Measurements from ENCODE around the gene INSYN2B. TPM values are rescaled to one million over a fixed set of nuclear protein-coding genes. Genes with fewer than 3 reads are reported as not detected.

INSYN2B gene
- total RNA-seq, 1 donor from 2014 or later, result not detected

GRCh38 chr5:169978714-169979113 lies 1.6 kb downstream of the INSYN2B start:
- Mint-ChIP-seq H3K36me3 (ENCODE audit: unreplicated experiment) (no peaks in the 10 kb centered on the region), H3K4me1 (ENCODE audit: low read depth, unreplicated experiment) (peaks cover 13% of the 10 kb centered on the region), H3K27ac (ENCODE audit: unreplicated experiment) (no peak overlapping the region), H3K9me3 (ENCODE audit: unreplicated experiment) (peaks cover 2% of the 10 kb centered on the region), H3K4me3 (ENCODE audit: unreplicated experiment) (no peak overlapping the region), H3K27me3 (ENCODE audit: unreplicated experiment) (peaks cover 3% of the 10 kb centered on the region)
- no peak for TF ChIP-seq CTCF (IDR thresholded peaks at IDR 0.05; ENCODE audit: partially characterized antibody, unreplicated experiment)
- DNase-seq, result no peak

GRCh38 chr5:169974121-169974770 lies 6.0 kb downstream of the INSYN2B start:
- no peak overlapping the region for H3K27ac Mint-ChIP-seq (ENCODE audit: unreplicated experiment)
- H3K4me3 Mint-ChIP-seq (ENCODE audit: unreplicated experiment), result no peak overlapping the region
- H3K36me3 Mint-ChIP-seq (ENCODE audit: unreplicated experiment), result no peaks in the 10 kb centered on the region
- peaks cover 9% of the 10 kb centered on the region for H3K4me1 Mint-ChIP-seq (ENCODE audit: low read depth, unreplicated experiment)
- no peak for DNase-seq
- H3K9me3 Mint-ChIP-seq (ENCODE audit: unreplicated experiment), result peaks cover 2% of the 10 kb centered on the region
- TF ChIP-seq CTCF (IDR thresholded peaks at IDR 0.05; ENCODE audit: partially characterized antibody, unreplicated experiment), result no peak
- peaks cover 4% of the 10 kb centered on the region for H3K27me3 Mint-ChIP-seq (ENCODE audit: unreplicated experiment)

GRCh38 chr5:169973056-169973455 lies 7.2 kb downstream of the INSYN2B start:
- peaks cover 4% of the 10 kb centered on the region for H3K4me1 Mint-ChIP-seq (ENCODE audit: low read depth, unreplicated experiment)
- no peak overlapping the region for H3K27ac Mint-ChIP-seq (ENCODE audit: unreplicated experiment)
- peaks cover 2% of the 10 kb centered on the region for H3K9me3 Mint-ChIP-seq (ENCODE audit: unreplicated experiment)
- H3K4me3 Mint-ChIP-seq (ENCODE audit: unreplicated experiment), result no peak overlapping the region
- H3K36me3 Mint-ChIP-seq (ENCODE audit: unreplicated experiment), result no peaks in the 10 kb centered on the region
- no peak for TF ChIP-seq CTCF (IDR thresholded peaks at IDR 0.05; ENCODE audit: partially characterized antibody, unreplicated experiment)
- peaks cover 4% of the 10 kb centered on the region for H3K27me3 Mint-ChIP-seq (ENCODE audit: unreplicated experiment)
- DNase-seq, result no peak

- Mint-ChIP-seq H3K4me1 (ENCODE audit: low read depth, unreplicated experiment) (peaks cover 2% of the 10 kb centered on the region), H3K27me3 (ENCODE audit: unreplicated experiment) (peaks cover 4% of the 10 kb centered on the region), H3K27ac (ENCODE audit: unreplicated experiment) (no peak overlapping the region), H3K9me3 (ENCODE audit: unreplicated experiment) (peaks cover 2% of the 10 kb centered on the region), H3K36me3 (ENCODE audit: unreplicated experiment) (no peaks in the 10 kb centered on the region), H3K4me3 (ENCODE audit: unreplicated experiment) (no peak overlapping the region)
- TF ChIP-seq CTCF (IDR thresholded peaks at IDR 0.05; ENCODE audit: partially characterized antibody, unreplicated experiment), result no peak
- no peak for DNase-seq
Measured at GRCh38 chr5:169971780-169972179, 8.5 kb downstream of the INSYN2B start.

- Mint-ChIP-seq H3K4me1 (ENCODE audit: low read depth, unreplicated experiment) (peaks cover 2% of the 10 kb centered on the region), H3K4me3 (ENCODE audit: unreplicated experiment) (no peak overlapping the region), H3K27ac (ENCODE audit: unreplicated experiment) (no peak overlapping the region), H3K36me3 (ENCODE audit: unreplicated experiment) (no peaks in the 10 kb centered on the region), H3K27me3 (ENCODE audit: unreplicated experiment) (peaks cover 4% of the 10 kb centered on the region), H3K9me3 (ENCODE audit: unreplicated experiment) (peaks cover 2% of the 10 kb centered on the region)
- no peak for TF ChIP-seq CTCF (IDR thresholded peaks at IDR 0.05; ENCODE audit: partially characterized antibody, unreplicated experiment)
- no peak for DNase-seq
Measured at GRCh38 chr5:169970911-169971765, 9.2 kb downstream of the INSYN2B start.

Data from glutamatergic neuron (in vitro differentiated cells).